Uterus (tissue), 2 donors: ENCODE data around the gene PFKL.

ENCODE experiments used
- CTCF ChIP-seq, 4 experiments: fragments of 200-600 bp in 2 of 4; fragments of 450-650 bp in 2 of 4; sonication (generic) in 2 of 4; IDR thresholded peaks; one replicate each; pipeline ENCODE4 v1.5.1; 2016 to 2019; ENCODE audit warnings: antibody characterized with exemption in 4 of 4, mild to moderate bottlenecking in 2 of 4, moderate library complexity in 1 of 4
- POLR2A ChIP-seq, 2 donors: fragments of 450-650 bp; IDR thresholded peaks; one replicate each; pipeline ENCODE4 v1.6.1; 2016; ENCODE audit warnings: antibody characterized with exemption in 2 of 2, mild to moderate bottlenecking in 1 of 2, moderate library complexity in 1 of 2

- TF ChIP-seq CTCF (IDR thresholded peaks at IDR 0.05): no peak
- no peak for TF ChIP-seq POLR2A (IDR thresholded peaks at IDR 0.05)
Measured at GRCh38 chr21:44331650-44332307, 31.9 kb downstream of the PFKL start.
